Neuronal stem cell (in vitro differentiated cells): ENCODE results near the gene ZNF865.
A peak's percentile ranks its signal among the peaks of the same experiment; 100 is the strongest.

Experiments used
- DNase-seq: peaks from one replicate; pipeline ENCODE4 v3.0.0-alpha.2; 2013; ENCODE audit warnings: low spot score
- H2AFZ ChIP-seq: one replicate; pipeline ENCODE4 v1.6.1; 2013; ENCODE audit warnings: mild to moderate bottlenecking, low read length, inconsistent platforms
- H2AK5ac ChIP-seq: 2 replicates; pipeline ENCODE4 v1.6.1; 2013; ENCODE audit warnings: low read depth, mild to moderate bottlenecking, inconsistent platforms, low read length, moderate library complexity, mixed read lengths
- H2BK120ac ChIP-seq: 2 replicates; pipeline ENCODE4 v1.6.1; 2013; ENCODE audit warnings: low read depth, mild to moderate bottlenecking, inconsistent platforms, low read length, moderate library complexity, mixed read lengths
- H2BK12ac ChIP-seq: one replicate; pipeline ENCODE4 v1.6.1; 2013; ENCODE audit warnings: low read length, inconsistent platforms
- H2BK15ac ChIP-seq: 2 replicates; pipeline ENCODE4 v1.6.1; 2013; ENCODE audit warnings: mild to moderate bottlenecking, low read length, inconsistent platforms, mixed read lengths
- H2BK5ac ChIP-seq: one replicate; pipeline ENCODE4 v1.6.1; 2013; ENCODE audit warnings: inconsistent platforms, mild to moderate bottlenecking, low read length, moderate library complexity
- H3K14ac ChIP-seq: one replicate; pipeline ENCODE4 v1.6.1; 2013; ENCODE audit warnings: low read length, inconsistent platforms
- H3K18ac ChIP-seq: 2 replicates; pipeline ENCODE4 v1.6.1; 2013; ENCODE audit warnings: low read length, inconsistent platforms
- H3K23ac ChIP-seq: 2 replicates; pipeline ENCODE4 v1.6.1; 2013; ENCODE audit warnings: low read depth, mild to moderate bottlenecking, mixed read lengths, low read length, inconsistent platforms; ENCODE audit not compliant: poor library complexity
- H3K27ac ChIP-seq: replicated peaks from 3 replicates; pipeline ENCODE4 v1.5.1; 2013; ENCODE audit warnings: low read length, inconsistent platforms
- H3K27me3 ChIP-seq, 3 experiments: 2 replicates each; pipeline ENCODE4 v1.6.1; 2013; ENCODE audit warnings: low read length in 3 of 3, mild to moderate bottlenecking in 2 of 3, inconsistent platforms in 1 of 3, low read depth in 1 of 3, mixed read lengths in 1 of 3, moderate library complexity in 1 of 3; ENCODE audit not compliant: control insufficient read depth in 3 of 3, insufficient read depth in 3 of 3
- H3K36me3 ChIP-seq, 2 donors: replicated peaks in 1 of 2; 2 replicates each; pipeline ENCODE4 v1.6.1; 2013; ENCODE audit warnings: low read length in 2 of 2; ENCODE audit not compliant: control insufficient read depth in 2 of 2, insufficient read depth in 2 of 2
- H3K4ac ChIP-seq: 2 replicates; pipeline ENCODE4 v1.6.1; 2013; ENCODE audit warnings: inconsistent platforms, mild to moderate bottlenecking, low read length, moderate library complexity
- H3K4me1 ChIP-seq, 2 donors: 1 replicate in 1 of 2; 2 replicates in 1 of 2; pipeline ENCODE4 v1.6.1; 2013; ENCODE audit warnings: low read length in 2 of 2, low read depth in 1 of 2; ENCODE audit not compliant: control insufficient read depth in 2 of 2, insufficient read depth in 1 of 2
- H3K4me2 ChIP-seq: one replicate; pipeline ENCODE4 v1.6.1; 2013; ENCODE audit warnings: mild to moderate bottlenecking, low read length, inconsistent platforms; ENCODE audit not compliant: insufficient read depth, poor library complexity, severe bottlenecking
- H3K4me3 ChIP-seq, 2 donors: 2 replicates each; pipeline ENCODE4 v1.5.1; 2013; ENCODE audit warnings: low read length in 2 of 2, mild to moderate bottlenecking in 2 of 2, inconsistent platforms in 1 of 2, moderate library complexity in 1 of 2
- H3K79me1 ChIP-seq: one replicate; pipeline ENCODE4 v1.6.1; 2013; ENCODE audit warnings: low read depth, mild to moderate bottlenecking, inconsistent platforms, low read length, moderate library complexity
- H3K9ac ChIP-seq: one replicate; pipeline ENCODE4 v1.6.1; 2013; ENCODE audit warnings: mild to moderate bottlenecking, low read depth, low read length, inconsistent platforms; ENCODE audit not compliant: poor library complexity
- H3K9me3 ChIP-seq, 2 donors: replicated peaks in 1 of 2; 2 replicates each; pipeline versions ENCODE3 to v1.6.1; 2013; ENCODE audit warnings: low read length in 2 of 2, mild to moderate bottlenecking in 2 of 2, inconsistent platforms in 1 of 2, low read depth in 1 of 2, mixed read lengths in 1 of 2, moderate library complexity in 1 of 2; ENCODE audit not compliant: control insufficient read depth in 2 of 2, insufficient read depth in 1 of 2
- H4K8ac ChIP-seq: one replicate; pipeline ENCODE4 v1.6.1; 2013; ENCODE audit warnings: low read depth, mild to moderate bottlenecking, inconsistent platforms, low read length, moderate library complexity
- H4K91ac ChIP-seq: one replicate; pipeline ENCODE4 v1.6.1; 2013; ENCODE audit warnings: low read length, low read depth, mild to moderate bottlenecking, inconsistent platforms; ENCODE audit not compliant: poor library complexity
- WGBS, 2 donors: extraction: QIAGEN DNeasy Blood & Tissue Kit; methylation state at CpG; one replicate each; pipeline ENCODE4 v1.1.7; 2013; ENCODE audit warnings: missing lambda C conversion rate in 2 of 2, mixed read lengths in 1 of 2; ENCODE audit not compliant: insufficient read length in 2 of 2, insufficient replicate concordance in 1 of 2; ENCODE audit errors: extremely low coverage in 2 of 2; 5-methylcytosine and 5-hydroxymethylcytosine counted together

Gene ZNF865

GRCh38 chr19:55646889-55647731, 41.7 kb downstream of the ZNF865 start:
- Histone ChIP-seq H3K23ac (no peak overlapping the region), H2BK12ac (no peak overlapping the region), H3K27me3 (no peaks in the 10 kb centered on the region), H3K9me3 (no peaks in the 10 kb centered on the region), H3K36me3 (peaks cover 30 to 39% of the 10 kb centered on the region in 2 donors), H3K79me1 (peaks cover 34% of the 10 kb centered on the region), H3K4me2 (peak overlapping the region; percentile 91), H3K14ac (no peak overlapping the region), H2AFZ (peak overlapping the region; percentile 100), H3K4ac (no peak overlapping the region), H3K4me3 (peak overlapping the region; percentile 90), H3K18ac (peak overlapping the region; percentile 100), H3K9ac (peak overlapping the region; percentile 81), H2AK5ac (peak overlapping the region; percentile 86), H2BK5ac (peak overlapping the region; percentile 44), H3K27ac (peak overlapping the region; percentile 41), H4K8ac (no peak overlapping the region), H3K4me1 (peaks cover 20 to 24% of the 10 kb centered on the region in 2 donors), H2BK120ac (no peak overlapping the region), H2BK15ac (no peak overlapping the region), H4K91ac (no peak overlapping the region)
- no peak for DNase-seq
- WGBS, 2 donors = no CpG with 5 or more reads among the region's 14 CpGs

DNA sequence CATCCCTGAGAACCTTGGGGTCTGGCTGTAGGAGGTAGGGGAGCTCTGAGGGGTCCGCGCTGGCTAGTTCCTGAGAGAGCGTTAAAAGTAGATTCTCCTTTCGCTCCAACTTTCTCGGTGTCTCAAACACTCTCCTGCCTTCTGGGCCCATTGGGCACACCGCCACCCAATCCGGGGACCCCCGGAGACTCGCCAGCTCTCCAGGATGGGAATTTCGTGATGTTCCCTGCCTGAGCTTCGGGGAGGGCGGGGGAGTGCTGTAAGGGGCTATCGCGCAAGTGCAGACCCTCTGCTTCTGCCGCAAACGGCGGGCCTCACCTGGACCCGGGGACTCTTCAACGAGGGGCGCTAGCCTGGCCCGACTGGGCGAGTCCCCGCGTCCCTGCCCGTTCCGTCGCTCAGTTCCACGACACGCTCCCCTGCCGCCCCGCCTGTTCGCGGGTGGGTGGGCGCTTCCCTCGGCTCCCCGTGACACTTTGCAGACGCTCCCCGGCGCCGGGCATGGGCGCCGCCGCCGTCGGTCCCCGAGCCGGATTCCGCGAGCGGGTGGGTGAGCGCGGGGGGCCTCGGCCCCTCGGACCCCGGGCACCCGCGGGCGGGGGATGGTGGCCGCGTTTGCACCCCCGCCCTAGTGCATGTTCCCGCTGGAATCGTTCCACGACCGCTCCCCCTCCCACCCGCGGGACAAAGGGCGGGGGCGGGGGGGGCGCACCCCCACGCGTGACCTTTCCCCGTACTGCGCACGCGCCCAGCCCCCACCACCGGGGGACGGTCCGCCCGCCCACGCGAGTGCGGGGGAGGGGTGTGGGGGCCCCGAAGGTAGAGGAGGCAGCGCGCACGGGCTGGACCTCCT, 42.5 kb downstream of the ZNF865 start, which contains the start of gene CCDC106:
Gene CCDC106, plus strand, starts transcription at position 481 of the 853 bp plus-strand sequence. CDS start 835 bp downstream, outside the sequence.
- Histone ChIP-seq H4K91ac (no peak within 1 kb of the TSS), H3K79me1 (peaks cover 27% of the 10 kb centered on the region), H3K9me3 (no peaks in the 10 kb centered on the region), H2BK5ac (peak within 1 kb of the TSS; percentile 44), H3K27me3 (no peaks in the 10 kb centered on the region), H3K27ac (peak within 1 kb of the TSS; percentile 75), H2AK5ac (peak within 1 kb of the TSS; percentile 99), H2AFZ (peak within 1 kb of the TSS; percentile 100), H3K4me2 (peak within 1 kb of the TSS; percentile 91), H2BK12ac (peak within 1 kb of the TSS; percentile 94), H3K23ac (peak within 1 kb of the TSS; percentile 91), H3K18ac (peak within 1 kb of the TSS; percentile 100), H3K36me3 (peaks cover 29 to 43% of the 10 kb centered on the region in 2 donors), H3K4me3 (peak within 1 kb of the TSS; percentile 90), H3K9ac (peak within 1 kb of the TSS; percentile 99), H2BK15ac (peak within 1 kb of the TSS; percentile 92), H2BK120ac (peak within 1 kb of the TSS; percentile 87), H3K4ac (peak within 1 kb of the TSS; percentile 93), H3K14ac (peak within 1 kb of the TSS; percentile 97), H4K8ac (peak within 1 kb of the TSS; percentile 98), H3K4me1 (peaks cover 16 to 20% of the 10 kb centered on the region in 2 donors)
- peak; percentile 71 for DNase-seq
- no CpG with 5 or more reads among the region's 87 CpGs for WGBS, 2 donors

DNA sequence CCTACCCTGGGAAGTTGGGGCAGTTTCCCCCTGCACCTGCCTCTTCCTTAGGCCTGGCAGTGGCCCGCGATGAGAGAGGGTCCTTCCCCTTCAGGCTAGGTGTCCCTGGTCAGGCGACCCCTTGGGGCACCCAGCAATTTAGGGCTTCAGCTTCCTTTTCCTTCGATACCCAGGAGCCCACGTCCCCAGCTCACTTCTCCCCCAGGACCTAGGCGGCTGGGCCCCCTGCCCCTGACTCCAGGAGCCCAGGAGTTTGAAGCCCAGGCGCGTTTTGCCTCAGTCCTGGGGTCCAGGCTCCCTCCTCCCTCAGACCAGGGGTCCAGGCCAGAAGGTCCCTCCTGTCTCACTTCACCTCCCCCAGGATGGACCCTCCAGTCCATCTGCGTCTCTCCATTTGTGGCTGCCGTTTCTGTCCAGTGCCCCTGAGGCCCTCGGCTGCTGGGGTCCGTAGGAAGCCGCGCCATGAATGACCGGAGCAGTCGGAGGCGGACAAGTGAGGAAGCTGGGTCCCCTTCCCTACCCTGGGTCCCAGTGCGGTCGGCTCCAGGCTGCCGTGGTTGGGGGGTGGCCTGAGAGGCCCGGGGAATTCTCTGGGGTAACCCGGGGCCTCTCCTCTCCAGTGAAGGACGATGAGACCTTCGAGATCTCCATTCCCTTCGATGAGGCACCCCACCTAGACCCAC, 43.3 kb downstream of the ZNF865 start:
- H2BK12ac ChIP-seq = peak overlapping the region; percentile 94
- H3K4ac ChIP-seq = peak overlapping the region; percentile 93
- H4K8ac ChIP-seq = peak overlapping the region; percentile 98
- H2AK5ac ChIP-seq = peak overlapping the region; percentile 99
- peak overlapping the region; percentile 89 for H3K14ac ChIP-seq
- H4K91ac ChIP-seq = no peak overlapping the region
- peak overlapping the region; percentile 33 for H3K27ac ChIP-seq
- H3K27me3 ChIP-seq = no peaks in the 10 kb centered on the region
- peak overlapping the region; percentile 100 for H3K18ac ChIP-seq
- peak overlapping the region; percentile 91 for H3K4me2 ChIP-seq
- H3K4me3 ChIP-seq = peak overlapping the region; percentile 90
- H3K4me1 ChIP-seq = peaks cover 14 to 15% of the 10 kb centered on the region in 2 donors
- H2BK120ac ChIP-seq = peak overlapping the region; percentile 87
- peak overlapping the region; percentile 99 for H3K9ac ChIP-seq
- WGBS, 2 donors = no CpG with 5 or more reads among the region's 25 CpGs
- H3K79me1 ChIP-seq = peaks cover 23% of the 10 kb centered on the region
- H2BK5ac ChIP-seq = peak overlapping the region; percentile 44
- peak overlapping the region; percentile 25 for H2BK15ac ChIP-seq
- H2AFZ ChIP-seq = peak overlapping the region; percentile 100
- DNase-seq = no peak
- H3K9me3 ChIP-seq = no peaks in the 10 kb centered on the region
- peaks cover 28 to 43% of the 10 kb centered on the region in 2 donors for H3K36me3 ChIP-seq
- peak overlapping the region; percentile 80 for H3K23ac ChIP-seq
